CD4-positive, alpha-beta T cell treated with Interferon gamma for 1 hour (primary cell): ENCODE results near the gene IFT81.

Experiments
- DNase-seq: peaks from one replicate; pipeline ENCODE4 v3.0.0-alpha.2; 2020

Gene IFT81

GRCh38 chr12:110165540-110166159 lies 41.5 kb downstream of the IFT81 start:
- no peak for DNase-seq

- DNase-seq: no peak
Measured at GRCh38 chr12:110168732-110169455, 44.7 kb downstream of the IFT81 start.

- DNase-seq: no peak
Measured at GRCh38 chr12:110170535-110171185, 46.5 kb downstream of the IFT81 start.

- no peak for DNase-seq
Measured at GRCh38 chr12:110171186-110171538, 47.0 kb downstream of the IFT81 start.

- no peak for DNase-seq
Measured at GRCh38 chr12:110171636-110172035, 47.5 kb downstream of the IFT81 start.

GRCh38 chr12:110174373-110174996 lies 50.3 kb downstream of the IFT81 start:
- no peak for DNase-seq

GRCh38 chr12:110175201-110175600 lies 51.0 kb downstream of the IFT81 start:
- no peak for DNase-seq

- DNase-seq: no peak
Measured at GRCh38 chr12:110176745-110177144, 52.6 kb downstream of the IFT81 start.

GRCh38 chr12:110179291-110179690 lies 55.1 kb downstream of the IFT81 start:
- no peak for DNase-seq

- DNase-seq: no peak
Measured at GRCh38 chr12:110180591-110181005, 56.4 kb downstream of the IFT81 start.

GRCh38 chr12:110182281-110182680 lies 58.1 kb downstream of the IFT81 start:
- no peak for DNase-seq

- DNase-seq: no peak
Measured at GRCh38 chr12:110183386-110183785, 59.2 kb downstream of the IFT81 start.

- DNase-seq: no peak
Measured at GRCh38 chr12:110185626-110186025, 61.5 kb downstream of the IFT81 start.

- DNase-seq: no peak
Measured at GRCh38 chr12:110186059-110186458, 61.9 kb downstream of the IFT81 start.

GRCh38 chr12:110193196-110193595 lies 69.0 kb downstream of the IFT81 start:
- DNase-seq: no peak

GRCh38 chr12:110197003-110197402 lies 72.8 kb downstream of the IFT81 start:
- no peak for DNase-seq

GRCh38 chr12:110198386-110198785 lies 74.2 kb downstream of the IFT81 start:
- DNase-seq: no peak

GRCh38 chr12:110199339-110200123 lies 75.4 kb downstream of the IFT81 start:
- DNase-seq: no peak

- DNase-seq: no peak
Measured at GRCh38 chr12:110200124-110200417, 75.9 kb downstream of the IFT81 start.

- DNase-seq: no peak
Measured at GRCh38 chr12:110201995-110202394, 77.8 kb downstream of the IFT81 start.

GRCh38 chr12:110203546-110203945 lies 79.4 kb downstream of the IFT81 start:
- DNase-seq: no peak

GRCh38 chr12:110205931-110206330 lies 81.8 kb downstream of the IFT81 start:
- DNase-seq: no peak
